Fibroblast of lung (primary cell): ENCODE measurements around the gene MCM10.

Experiments used
- CTCF ChIP-seq, 2 donors: IDR thresholded peaks in 1 of 2; conservative IDR thresholded peaks in 1 of 2; 1 replicate in 1 of 2; 2 replicates in 1 of 2; pipeline ENCODE4 v1.5.1; 2011 to 2012; ENCODE audit warnings: low read length in 2 of 2, control low read depth in 1 of 2, inconsistent platforms in 1 of 2, low read depth in 1 of 2, mild to moderate bottlenecking in 1 of 2
- EZH2 ChIP-seq: IDR thresholded peaks from 2 replicates; pipeline ENCODE4 v1.5.1; 2012; ENCODE audit warnings: low read length, control low read depth, mild to moderate bottlenecking; ENCODE audit errors: missing control alignments

- no peak for TF ChIP-seq CTCF (conservative IDR thresholded peaks at IDR 0.05 in 1 of 2, IDR thresholded peaks at IDR 0.05 in 1 of 2; ENCODE audit: low read depth in 1 of 2, low read length in 2 of 2)
- TF ChIP-seq EZH2, result no peak
Measured at GRCh38 chr10:13231808-13232207, 70.5 kb downstream of the MCM10 start.
